ENCODE measurements around the gene P2RY1.
"Not testable (repeated sequence)": the region's sequence is repeated elsewhere in the genome, so short reads cannot be mapped to it uniquely, and the experiment has no call there.

The P2RY1 gene

GRCh38 chr3:152835601-152836102 is 721 bp downstream of the P2RY1 start:
- no peak for TF ChIP-seq CTCF (IDR thresholded peaks at IDR 0.05; ENCODE audit: insufficient read depth, low read depth, low read length, missing control alignments)
- H3K4me3 ChIP-seq (ENCODE audit: low read length), result peak overlapping the region; percentile 92

GRCh38 chr3:152836269-152836668 is 1.3 kb downstream of the P2RY1 start:
- H3K4me3 ChIP-seq (ENCODE audit: low read length), result peak overlapping the region; percentile 92
- no peak for DNase-seq (ENCODE audit: low read depth)
- TF ChIP-seq CTCF (IDR thresholded peaks at IDR 0.05; ENCODE audit: insufficient read depth, low read depth, low read length, missing control alignments), result no peak

More at GRCh38 chr3:152835601-152836102, 721 bp downstream of the P2RY1 start:
- DNase-seq (ENCODE audit: low read depth), result peak; percentile 61

- H3K4me3 ChIP-seq (ENCODE audit: low read length), result no peak overlapping the region
- no peak for DNase-seq (ENCODE audit: low read depth)
- TF ChIP-seq CTCF (IDR thresholded peaks at IDR 0.05; ENCODE audit: insufficient read depth, low read depth, low read length, missing control alignments), result no peak
Measured at GRCh38 chr3:152839511-152839910, 4.6 kb downstream of the P2RY1 start.

- no peak for DNase-seq (ENCODE audit: low read depth)
- TF ChIP-seq CTCF (IDR thresholded peaks at IDR 0.05; ENCODE audit: insufficient read depth, low read depth, low read length, missing control alignments), result no peak
- H3K4me3 ChIP-seq (ENCODE audit: low read length), result no peak overlapping the region
Measured at GRCh38 chr3:152841131-152841530, 6.2 kb downstream of the P2RY1 start.

GRCh38 chr3:152842413-152842812 is 7.5 kb downstream of the P2RY1 start:
- H3K4me3 ChIP-seq (ENCODE audit: low read length), result no peak overlapping the region
- DNase-seq (ENCODE audit: low read depth), result no peak
- TF ChIP-seq CTCF (IDR thresholded peaks at IDR 0.05; ENCODE audit: insufficient read depth, low read depth, low read length, missing control alignments), result no peak

- H3K4me3 ChIP-seq (ENCODE audit: low read length), result no peak overlapping the region
- no peak for TF ChIP-seq CTCF (IDR thresholded peaks at IDR 0.05; ENCODE audit: insufficient read depth, low read depth, low read length, missing control alignments)
- DNase-seq (ENCODE audit: low read depth), result peak; percentile 60
Measured at GRCh38 chr3:152843955-152844354, 9.0 kb downstream of the P2RY1 start.

GRCh38 chr3:152846572-152847202 is 11.8 kb downstream of the P2RY1 start:
- H3K4me3 ChIP-seq (ENCODE audit: low read length), result not testable (repeated sequence)

GRCh38 chr3:152847599-152847998 is 12.7 kb downstream of the P2RY1 start:
- H3K4me3 ChIP-seq (ENCODE audit: low read length); DNase-seq (ENCODE audit: low read depth): not testable (repeated sequence)

More at GRCh38 chr3:152846572-152847202, 11.8 kb downstream of the P2RY1 start:
- DNase-seq (ENCODE audit: low read depth), result not testable (repeated sequence)

Measured in epithelial cell of esophagus (primary cell).